ENCODE measurements around the gene PLEKHH2. TPM values are rescaled to one million over a fixed set of nuclear protein-coding genes. Genes with fewer than 3 reads are reported as not detected.

Gene PLEKHH2
- total RNA-seq, 1 experiment from 2014 or later, result 0.93 TPM

GRCh38 chr2:43791035-43791765 lies 154.1 kb downstream of the PLEKHH2 start:
- BruUV-seq (replicated peaks), result no TSS peak
- intact Hi-C loops (cut with micrococcal nuclease), result no loop called here
- no peak for TF ChIP-seq CTCF (IDR thresholded peaks at IDR 0.05; ENCODE audit: unreplicated experiment)
- no peak overlapping the region for H3K27ac Mint-ChIP-seq (ENCODE audit: low read depth, unreplicated experiment)
- H3K9me3 Mint-ChIP-seq (ENCODE audit: unreplicated experiment), result no peaks in the 10 kb centered on the region
- ChIA-PET POLR2A (no interaction called here), CTCF (no interaction called here)
- no peaks in the 10 kb centered on the region for H3K4me1 Mint-ChIP-seq (ENCODE audit: insufficient read depth, unreplicated experiment)
- no peaks in the 10 kb centered on the region for H3K27me3 Mint-ChIP-seq (ENCODE audit: insufficient read depth, unreplicated experiment)
- H3K36me3 Mint-ChIP-seq (ENCODE audit: insufficient read depth, unreplicated experiment), result peaks cover 54% of the 10 kb centered on the region
- no peak for DNase-seq (ENCODE audit: unreplicated experiment)
- H3K4me3 Mint-ChIP-seq (ENCODE audit: unreplicated experiment), result no peak overlapping the region

- H3K4me3 Mint-ChIP-seq (ENCODE audit: unreplicated experiment), result no peak overlapping the region
Observed at GRCh38 chr2:43792653-43793052, 155.6 kb downstream of the PLEKHH2 start.

GRCh38 chr2:43794956-43795355 lies 157.9 kb downstream of the PLEKHH2 start:
- H3K27me3 Mint-ChIP-seq (ENCODE audit: insufficient read depth, unreplicated experiment), result no peaks in the 10 kb centered on the region
- DNase-seq (ENCODE audit: unreplicated experiment), result no peak
- no peak overlapping the region for H3K4me3 Mint-ChIP-seq (ENCODE audit: unreplicated experiment)
- H3K9me3 Mint-ChIP-seq (ENCODE audit: unreplicated experiment), result no peaks in the 10 kb centered on the region
- H3K36me3 Mint-ChIP-seq (ENCODE audit: insufficient read depth, unreplicated experiment), result peaks cover 40% of the 10 kb centered on the region
- ChIA-PET CTCF (interaction anchor here (0.6 kb wide), 1 partner anchor 128 kb away, joined by 3 read pairs; no protein-coding TSS in a partner anchor), POLR2A (no interaction called here)
- BruUV-seq (replicated peaks), result no TSS peak
- intact Hi-C loops (cut with micrococcal nuclease), result no loop called here
- TF ChIP-seq CTCF (IDR thresholded peaks at IDR 0.05; ENCODE audit: unreplicated experiment), result no peak
- H3K27ac Mint-ChIP-seq (ENCODE audit: low read depth, unreplicated experiment), result no peak overlapping the region
- no peaks in the 10 kb centered on the region for H3K4me1 Mint-ChIP-seq (ENCODE audit: insufficient read depth, unreplicated experiment)

More at GRCh38 chr2:43792653-43793052, 155.6 kb downstream of the PLEKHH2 start:
- no peak for TF ChIP-seq CTCF (IDR thresholded peaks at IDR 0.05; ENCODE audit: unreplicated experiment)
- H3K9me3 Mint-ChIP-seq (ENCODE audit: unreplicated experiment), result no peaks in the 10 kb centered on the region
- CTCF ChIA-PET, result no interaction called here
- intact Hi-C loops (cut with micrococcal nuclease), result no loop called here
- H3K36me3 Mint-ChIP-seq (ENCODE audit: insufficient read depth, unreplicated experiment), result peaks cover 56% of the 10 kb centered on the region
- POLR2A ChIA-PET, result no interaction called here
- no peak for DNase-seq (ENCODE audit: unreplicated experiment)
- no peak overlapping the region for H3K27ac Mint-ChIP-seq (ENCODE audit: low read depth, unreplicated experiment)
- no peaks in the 10 kb centered on the region for H3K4me1 Mint-ChIP-seq (ENCODE audit: insufficient read depth, unreplicated experiment)
- no TSS peak for BruUV-seq (replicated peaks)
- no peaks in the 10 kb centered on the region for H3K27me3 Mint-ChIP-seq (ENCODE audit: insufficient read depth, unreplicated experiment)

GRCh38 chr2:43796206-43796605 lies 159.1 kb downstream of the PLEKHH2 start:
- Mint-ChIP-seq H3K4me3 (ENCODE audit: unreplicated experiment) (no peak overlapping the region), H3K27me3 (ENCODE audit: insufficient read depth, unreplicated experiment) (no peaks in the 10 kb centered on the region), H3K36me3 (ENCODE audit: insufficient read depth, unreplicated experiment) (peaks cover 29% of the 10 kb centered on the region), H3K4me1 (ENCODE audit: insufficient read depth, unreplicated experiment) (no peaks in the 10 kb centered on the region), H3K27ac (ENCODE audit: low read depth, unreplicated experiment) (no peak overlapping the region), H3K9me3 (ENCODE audit: unreplicated experiment) (no peaks in the 10 kb centered on the region)
- no peak for DNase-seq (ENCODE audit: unreplicated experiment)
- TF ChIP-seq CTCF (IDR thresholded peaks at IDR 0.05; ENCODE audit: unreplicated experiment), result no peak
- intact Hi-C loops (cut with micrococcal nuclease), result no loop called here
- ChIA-PET POLR2A (interaction anchor here (0.7 kb wide), 1 partner anchor 167 kb away, joined by 4 read pairs; no protein-coding TSS in a partner anchor), CTCF (interaction anchor here (0.6 kb wide), 1 partner anchor 1554 kb away, joined by 6 read pairs; no protein-coding TSS in a partner anchor)
- no TSS peak for BruUV-seq (replicated peaks)
